ENCODE measurements around the gene HOXA13. TPM values are rescaled to one million over a fixed set of nuclear protein-coding genes. Genes with fewer than 3 reads are reported as not detected.

Gene HOXA13
- total RNA-seq, 2 experiments from 2014 or later = not detected

DNA sequence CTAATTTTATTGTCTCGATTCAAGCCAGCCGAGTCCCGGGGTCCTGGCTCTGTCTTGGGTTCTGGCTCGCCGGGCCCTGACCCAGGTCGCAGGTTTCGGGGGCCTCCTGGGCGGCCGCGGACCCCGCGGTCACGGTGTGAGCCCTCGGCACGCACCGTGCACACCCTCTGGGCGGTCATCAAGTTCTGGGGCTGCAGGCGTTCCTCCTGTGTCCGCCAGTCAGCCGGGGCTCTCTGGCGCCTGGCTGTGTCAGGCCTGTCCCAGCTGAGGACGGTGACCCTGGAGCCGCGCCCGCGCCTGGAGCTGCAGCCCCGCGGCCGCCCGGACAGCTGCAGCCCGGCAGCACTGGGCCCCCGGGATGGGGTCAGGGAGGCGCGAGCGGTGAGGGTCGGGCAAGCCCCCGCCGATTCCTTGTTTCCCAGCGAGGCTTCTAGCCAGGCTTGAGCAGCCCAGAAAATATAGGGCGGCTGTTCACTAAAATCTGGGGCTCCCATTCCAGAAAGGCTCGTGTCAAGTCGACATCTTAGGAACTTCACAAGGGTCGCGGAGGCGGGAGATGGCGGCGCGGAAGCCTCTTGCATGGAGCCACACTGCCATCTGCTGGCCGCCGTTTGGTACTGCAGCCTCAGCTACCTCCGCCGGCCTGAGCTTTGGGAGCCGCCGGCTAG lies 39.2 kb downstream of the HOXA13 start:
- no peaks in the 10 kb centered on the region for H3K36me3 Mint-ChIP-seq
- no peaks in the 10 kb centered on the region for H3K9me3 Mint-ChIP-seq
- peaks cover 92% of the 10 kb centered on the region for H3K27me3 Mint-ChIP-seq
- DNase-seq = peak; percentile 80
- no peak overlapping the region for H3K27ac Mint-ChIP-seq
- H3K4me1 Mint-ChIP-seq = peaks cover 32% of the 10 kb centered on the region
- peak overlapping the region; percentile 58 for H3K4me3 Mint-ChIP-seq

- no peak overlapping the region for H3K27ac Mint-ChIP-seq
- DNase-seq = no peak
- no peaks in the 10 kb centered on the region for H3K36me3 Mint-ChIP-seq
- H3K4me1 Mint-ChIP-seq = peaks cover 32% of the 10 kb centered on the region
- peak overlapping the region; percentile 47 for H3K4me3 Mint-ChIP-seq
- H3K27me3 Mint-ChIP-seq = peaks cover 92% of the 10 kb centered on the region
- H3K9me3 Mint-ChIP-seq = no peaks in the 10 kb centered on the region
Measured at GRCh38 chr7:27160145-27160545, 39.7 kb downstream of the HOXA13 start.

DNA sequence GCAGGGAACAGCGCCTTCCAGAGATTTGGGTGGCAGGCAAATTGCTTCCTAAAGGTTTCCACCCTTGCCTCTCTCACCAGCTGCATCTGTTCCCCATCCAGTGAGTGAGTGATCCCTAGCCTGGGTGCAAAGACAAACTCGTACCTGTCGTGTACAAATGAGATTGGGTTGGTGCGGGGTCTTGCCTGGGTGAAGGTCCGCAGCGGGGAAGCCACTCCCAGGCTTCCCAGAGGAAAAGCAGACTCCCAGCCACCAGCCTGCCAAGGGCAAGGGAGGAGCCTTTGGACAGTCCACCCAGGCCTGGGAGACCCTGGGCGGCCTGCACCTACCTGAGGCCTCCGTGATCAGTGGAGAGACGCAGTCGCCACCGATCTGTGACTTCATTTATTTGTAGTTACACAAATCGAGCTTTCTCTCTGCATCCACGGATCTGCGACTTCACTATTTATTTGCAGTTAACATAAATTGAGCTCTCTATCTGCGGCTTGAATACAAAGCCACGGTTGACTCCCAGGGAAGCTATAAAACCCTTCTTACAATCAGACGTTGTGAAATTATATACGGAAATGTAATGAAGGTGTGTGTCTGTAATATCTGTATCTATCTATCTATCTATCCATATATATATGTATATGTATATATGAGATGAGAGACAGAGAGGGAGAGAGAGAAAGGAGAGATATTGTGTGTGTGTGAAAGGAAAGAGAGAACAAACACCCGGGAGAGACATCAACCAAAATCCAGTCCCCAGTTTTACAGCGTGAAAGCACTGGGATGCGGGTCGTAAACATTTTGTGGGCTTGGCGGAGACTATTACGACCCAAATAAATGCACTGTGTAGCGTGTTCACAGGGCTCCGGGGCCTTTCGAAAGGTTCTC lies 40.4 kb downstream of the HOXA13 start:
- DNase-seq = no peak
- Mint-ChIP-seq H3K27ac (no peak overlapping the region), H3K4me3 (peak overlapping the region; percentile 29), H3K4me1 (peaks cover 33% of the 10 kb centered on the region), H3K27me3 (peaks cover 94% of the 10 kb centered on the region), H3K36me3 (peaks cover 2% of the 10 kb centered on the region), H3K9me3 (no peaks in the 10 kb centered on the region)

GRCh38 chr7:27158436-27159265 lies 41.2 kb downstream of the HOXA13 start:
- H3K9me3 Mint-ChIP-seq = no peaks in the 10 kb centered on the region
- H3K27me3 Mint-ChIP-seq = peaks cover 94% of the 10 kb centered on the region
- peaks cover 2% of the 10 kb centered on the region for H3K36me3 Mint-ChIP-seq
- H3K27ac Mint-ChIP-seq = no peak overlapping the region
- DNase-seq = no peak
- H3K4me3 Mint-ChIP-seq = no peak overlapping the region
- H3K4me1 Mint-ChIP-seq = peaks cover 34% of the 10 kb centered on the region

GRCh38 chr7:27157702-27158431 lies 42.0 kb downstream of the HOXA13 start:
- H3K27ac Mint-ChIP-seq = no peak overlapping the region
- no peak for DNase-seq
- peaks cover 34% of the 10 kb centered on the region for H3K4me1 Mint-ChIP-seq
- H3K36me3 Mint-ChIP-seq = peaks cover 2% of the 10 kb centered on the region
- H3K27me3 Mint-ChIP-seq = peaks cover 94% of the 10 kb centered on the region
- no peak overlapping the region for H3K4me3 Mint-ChIP-seq
- H3K9me3 Mint-ChIP-seq = no peaks in the 10 kb centered on the region

DNA sequence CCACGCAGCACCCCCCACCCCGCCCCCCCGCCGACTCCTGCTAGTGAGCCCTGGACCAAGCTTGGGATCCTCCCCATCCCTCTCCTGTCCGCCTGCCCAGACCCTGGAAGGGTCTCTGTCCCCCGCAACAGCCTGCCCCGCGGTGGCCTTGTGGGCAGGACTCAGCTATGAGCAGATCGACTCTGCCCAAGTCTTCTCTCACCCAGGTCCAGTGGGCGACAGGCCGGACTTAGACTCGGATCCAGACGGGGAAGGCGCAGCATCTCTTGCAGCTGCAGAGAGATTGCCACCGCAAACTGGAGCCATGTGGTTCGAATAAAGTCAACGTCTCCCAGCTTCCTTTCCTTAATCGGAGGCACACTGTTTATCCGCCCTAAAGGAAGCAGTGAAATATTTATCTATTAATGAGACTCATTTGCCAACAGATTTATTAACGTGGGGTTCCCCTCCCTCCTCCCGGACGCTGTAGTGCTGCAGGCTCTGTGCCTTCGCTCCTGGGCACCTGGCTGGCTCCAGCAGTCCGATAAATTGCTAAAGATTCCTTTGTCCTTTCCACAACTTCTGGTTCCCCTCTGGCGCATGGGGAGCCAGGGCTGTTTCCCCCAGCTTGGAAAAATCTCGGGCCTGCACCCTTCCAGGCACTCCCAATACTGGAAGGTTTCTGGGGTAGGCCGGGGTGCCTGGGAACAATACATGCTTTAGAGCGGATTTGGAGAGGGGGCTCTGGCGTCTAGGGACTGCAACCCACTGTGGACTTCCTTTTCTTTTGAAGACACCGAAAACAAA lies 42.8 kb downstream of the HOXA13 start:
- Mint-ChIP-seq H3K4me3 (no peak overlapping the region), H3K27ac (peak overlapping the region; percentile 66), H3K36me3 (peaks cover 2% of the 10 kb centered on the region), H3K27me3 (peaks cover 94% of the 10 kb centered on the region), H3K4me1 (peaks cover 35% of the 10 kb centered on the region), H3K9me3 (no peaks in the 10 kb centered on the region)
- DNase-seq = no peak

- Mint-ChIP-seq H3K27ac (peak within 1 kb of the TSS; percentile 76), H3K4me3 (peak within 1 kb of the TSS; percentile 47), H3K27me3 (peaks cover 94% of the 10 kb centered on the region), H3K4me1 (peaks cover 41% of the 10 kb centered on the region), H3K36me3 (peaks cover 2% of the 10 kb centered on the region), H3K9me3 (no peaks in the 10 kb centered on the region)
- no peak for DNase-seq
Measured at GRCh38 chr7:27156508-27156898, 43.4 kb downstream of the HOXA13 start, which contains the start of gene HOXA7. HOXA7 (minus strand) TSS chr7:27156675; CDS start chr7:27156545, 130 bp downstream.

- Mint-ChIP-seq H3K27me3 (peaks cover 97% of the 10 kb centered on the region), H3K9me3 (no peaks in the 10 kb centered on the region), H3K36me3 (peaks cover 2% of the 10 kb centered on the region), H3K27ac (peak overlapping the region; percentile 76), H3K4me1 (peaks cover 44% of the 10 kb centered on the region), H3K4me3 (peak overlapping the region; percentile 47)
- DNase-seq = no peak
Measured at GRCh38 chr7:27155816-27156507, 43.9 kb downstream of the HOXA13 start.

GRCh38 chr7:27154901-27155815 lies 44.7 kb downstream of the HOXA13 start:
- no peaks in the 10 kb centered on the region for H3K9me3 Mint-ChIP-seq
- H3K4me3 Mint-ChIP-seq = peak overlapping the region; percentile 41
- peak; percentile 50 for DNase-seq
- peaks cover 2% of the 10 kb centered on the region for H3K36me3 Mint-ChIP-seq
- H3K27ac Mint-ChIP-seq = peak overlapping the region; percentile 76
- H3K27me3 Mint-ChIP-seq = peaks cover 100% of the 10 kb centered on the region
- H3K4me1 Mint-ChIP-seq = peaks cover 50% of the 10 kb centered on the region

GRCh38 chr7:27154369-27154768 lies 45.5 kb downstream of the HOXA13 start:
- H3K27me3 Mint-ChIP-seq = peaks cover 100% of the 10 kb centered on the region
- no peak overlapping the region for H3K4me3 Mint-ChIP-seq
- H3K9me3 Mint-ChIP-seq = no peaks in the 10 kb centered on the region
- DNase-seq = no peak
- H3K4me1 Mint-ChIP-seq = peaks cover 45% of the 10 kb centered on the region
- peaks cover 2% of the 10 kb centered on the region for H3K36me3 Mint-ChIP-seq
- H3K27ac Mint-ChIP-seq = no peak overlapping the region

- Mint-ChIP-seq H3K4me3 (no peak overlapping the region), H3K27ac (no peak overlapping the region), H3K36me3 (peaks cover 2% of the 10 kb centered on the region), H3K4me1 (peaks cover 43% of the 10 kb centered on the region), H3K27me3 (peaks cover 100% of the 10 kb centered on the region), H3K9me3 (no peaks in the 10 kb centered on the region)
- DNase-seq = no peak
Measured at GRCh38 chr7:27153526-27153925, 46.4 kb downstream of the HOXA13 start.

DNA sequence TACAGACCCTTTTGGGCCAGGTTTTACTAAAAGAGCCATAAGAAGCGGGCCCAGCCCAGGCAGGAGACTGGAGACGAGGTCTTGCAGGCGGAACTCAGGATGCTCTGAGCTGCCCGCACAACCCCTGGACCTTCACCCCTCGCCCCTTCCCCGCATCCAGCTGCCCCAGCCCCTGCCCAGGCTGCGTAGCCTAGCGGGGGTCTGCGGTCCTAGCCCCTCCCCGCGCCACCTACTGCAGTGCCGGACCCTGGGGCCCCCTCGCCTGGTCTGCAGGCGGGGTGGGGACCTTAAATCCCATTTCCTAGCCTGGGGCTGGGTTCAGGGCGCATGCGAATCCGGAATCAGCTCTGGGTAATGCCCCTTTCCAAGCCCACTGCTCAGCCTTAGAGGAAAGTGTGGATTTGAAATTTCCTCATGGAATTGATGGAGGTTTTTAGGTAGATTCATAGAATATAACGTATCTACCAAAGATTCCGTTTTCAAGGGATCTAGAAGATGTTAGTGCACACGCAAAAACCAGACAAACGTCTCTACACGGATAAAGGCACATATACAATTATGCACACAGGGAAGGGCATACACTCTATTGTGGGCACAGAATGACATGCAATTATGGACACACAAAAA lies 47.0 kb downstream of the HOXA13 start:
- Mint-ChIP-seq H3K27ac (no peak overlapping the region), H3K4me3 (no peak overlapping the region), H3K4me1 (peaks cover 44% of the 10 kb centered on the region), H3K36me3 (peaks cover 2% of the 10 kb centered on the region), H3K27me3 (peaks cover 100% of the 10 kb centered on the region), H3K9me3 (no peaks in the 10 kb centered on the region)
- no peak for DNase-seq
